IMR-90 (cell line): ENCODE measurements around the gene CTNNA1. TPM values are rescaled to one million over a fixed set of nuclear protein-coding genes. Genes with fewer than 3 reads are reported as not detected.

Experiments used
- ATAC-seq: fragments of 200-7000 bp; cut with Tn5 transposase; 2 replicates; pipeline ENCODE4 v1.9.1; 2020; ENCODE audit warnings: low read depth, mild to moderate bottlenecking, moderate library complexity
- BruUV-seq: library from RNA; stranded (reverse); fragments of 400-500 nt; replicated peaks from 2 replicates; lab custom pipeline; 2021; lab: Mats Ljungman, UMichigan
- CTCF ChIA-PET: fragments of 300-600 bp; formaldehyde crosslinking; extraction: SDS; loops from one replicate; lab custom pipeline; 2021; ENCODE audit warnings: antibody characterized with exemption; lab: Yijun Ruan, JAX
- POLR2A ChIA-PET: fragments of 300-600 bp; sonication (Branson Sonifier 250); formaldehyde crosslinking; loops from one replicate; lab custom pipeline; 2022; ENCODE audit warnings: antibody characterized with exemption; ENCODE audit not compliant: unreplicated experiment; lab: Charles Lee
- DNase-seq: peaks from one replicate; pipeline ENCODE4 v3.0.0; 2013
- H2AFZ ChIP-seq: replicated peaks from 2 replicates; pipeline ENCODE3; 2013; ENCODE audit warnings: low read length, mild to moderate bottlenecking; ENCODE audit not compliant: poor library complexity
- H2AK5ac ChIP-seq: 2 replicates; pipeline ENCODE4 v1.6.1; 2013; ENCODE audit warnings: low read depth, low read length, inconsistent platforms
- H2AK9ac ChIP-seq: replicated peaks from 2 replicates; pipeline ENCODE3; 2013; ENCODE audit warnings: mild to moderate bottlenecking, low read depth, low read length, moderate library complexity; ENCODE audit not compliant: poor library complexity
- H2BK120ac ChIP-seq: 2 replicates; pipeline ENCODE4 v1.6.1; 2013; ENCODE audit warnings: low read depth, low read length, inconsistent platforms
- H2BK15ac ChIP-seq: 3 replicates; pipeline ENCODE4 v1.6.1; 2013; ENCODE audit warnings: low read depth, low read length, inconsistent platforms
- H2BK20ac ChIP-seq: 2 replicates; pipeline ENCODE4 v1.6.1; 2013; ENCODE audit warnings: low read depth, mild to moderate bottlenecking, inconsistent platforms, low read length, moderate library complexity
- H2BK5ac ChIP-seq: 2 replicates; pipeline ENCODE4 v1.6.1; 2013; ENCODE audit warnings: mild to moderate bottlenecking, low read depth, low read length, inconsistent platforms; ENCODE audit not compliant: poor library complexity, severe bottlenecking
- H3K14ac ChIP-seq: replicated peaks from 2 replicates; pipeline ENCODE4 v1.6.1; 2013; ENCODE audit warnings: low read depth, low read length, inconsistent platforms
- H3K18ac ChIP-seq: 2 replicates; pipeline ENCODE4 v1.6.1; 2013; ENCODE audit warnings: low read depth, low read length, control low read depth
- H3K23ac ChIP-seq: 2 replicates; pipeline ENCODE4 v1.6.1; 2013; ENCODE audit warnings: low read depth, low read length, inconsistent platforms
- H3K27ac ChIP-seq: 2 replicates; pipeline ENCODE4 v1.5.1; 2013; ENCODE audit warnings: mild to moderate bottlenecking, control low read depth, low read length; ENCODE audit not compliant: insufficient read depth
- H3K27me3 ChIP-seq: 2 replicates; pipeline ENCODE4 v1.6.1; 2013; ENCODE audit warnings: low read length; ENCODE audit not compliant: control insufficient read depth, insufficient read depth
- H3K36me3 ChIP-seq: 2 replicates; pipeline ENCODE4 v1.6.1; 2013; ENCODE audit warnings: low read length, mixed read lengths; ENCODE audit not compliant: control insufficient read depth, insufficient read depth
- H3K4ac ChIP-seq: 2 replicates; pipeline ENCODE4 v1.6.1; 2013; ENCODE audit warnings: low read depth, low read length, inconsistent platforms
- H3K4me1 ChIP-seq: 2 replicates; pipeline ENCODE4 v1.6.1; 2013; ENCODE audit warnings: low read length, mixed read lengths; ENCODE audit not compliant: control insufficient read depth, insufficient read depth
- H3K4me2 ChIP-seq: 2 replicates; pipeline ENCODE4 v1.6.1; 2013; ENCODE audit warnings: low read depth, mild to moderate bottlenecking, control low read depth, low read length, moderate library complexity
- H3K4me3 ChIP-seq: 2 replicates; pipeline ENCODE4 v1.5.1; 2013; ENCODE audit warnings: low read depth, mild to moderate bottlenecking, control low read depth, low read length, moderate library complexity; ENCODE audit not compliant: insufficient read depth
- H3K56ac ChIP-seq: 2 replicates; pipeline ENCODE4 v1.6.1; 2013; ENCODE audit warnings: low read length, inconsistent platforms; ENCODE audit not compliant: insufficient read depth; ENCODE audit errors: extremely low read depth
- H3K79me1 ChIP-seq, 2 experiments: 2 replicates each; pipeline ENCODE4 v1.6.1; 2013; ENCODE audit warnings: low read length in 2 of 2, inconsistent platforms in 1 of 2, low read depth in 1 of 2
- H3K9ac ChIP-seq: 2 replicates; pipeline ENCODE4 v1.6.1; 2013; ENCODE audit warnings: low read depth, low read length, control low read depth
- H3K9me1 ChIP-seq: 2 replicates; pipeline ENCODE4 v1.6.1; 2013; ENCODE audit warnings: low read length, inconsistent platforms; ENCODE audit not compliant: insufficient read depth
- H3K9me3 ChIP-seq: 2 replicates; pipeline ENCODE4 v1.6.1; 2013; ENCODE audit warnings: low read length; ENCODE audit not compliant: control insufficient read depth, insufficient read depth
- H4K20me1 ChIP-seq: 2 replicates; pipeline ENCODE4 v1.6.1; 2013; ENCODE audit warnings: low read length, inconsistent platforms; ENCODE audit not compliant: insufficient read depth
- H4K5ac ChIP-seq: 2 replicates; pipeline ENCODE4 v1.6.1; 2013; ENCODE audit warnings: mild to moderate bottlenecking, low read depth, low read length, control low read depth
- H4K8ac ChIP-seq, 2 experiments: 2 replicates each; pipeline ENCODE4 v1.6.1; 2013; ENCODE audit warnings: low read depth in 2 of 2, low read length in 2 of 2, control low read depth in 1 of 2, inconsistent platforms in 1 of 2
- H4K91ac ChIP-seq: 2 replicates; pipeline ENCODE4 v1.6.1; 2013; ENCODE audit warnings: low read depth, low read length, inconsistent platforms; ENCODE audit not compliant: insufficient read depth
- BHLHE40 ChIP-seq: fragments of 150-350 bp; IDR thresholded peaks from 2 replicates; pipeline ENCODE4 v1.6.1; 2016; ENCODE audit warnings: mild to moderate bottlenecking, low read depth, low read length
- CHD1 ChIP-seq: IDR thresholded peaks from 2 replicates; pipeline ENCODE4 v1.6.1; 2012; ENCODE audit warnings: low read depth, low read length, improper control_type of control experiment
- FOS ChIP-seq: fragments of 150-350 bp; IDR thresholded peaks from 2 replicates; pipeline ENCODE4 v1.6.1; 2016; ENCODE audit warnings: low read depth, low read length
- MAZ ChIP-seq: IDR thresholded peaks from 2 replicates; pipeline ENCODE4 v1.6.1; 2012; ENCODE audit warnings: low read depth, mild to moderate bottlenecking, low read length, improper control_type of control experiment, moderate library complexity, borderline replicate concordance
- NFE2L2 ChIP-seq: fragments of 150-350 bp; IDR thresholded peaks from 2 replicates; pipeline ENCODE4 v1.6.1; 2016; ENCODE audit warnings: low read depth, mild to moderate bottlenecking, low read length
- POLR2A ChIP-seq: IDR thresholded peaks from 2 replicates; pipeline ENCODE4 v1.6.1; 2012; ENCODE audit warnings: mild to moderate bottlenecking, low read depth, low read length
- RAD21 ChIP-seq: IDR thresholded peaks from 2 replicates; pipeline ENCODE4 v1.6.1; 2012; ENCODE audit warnings: low read length, improper control_type of control experiment
- RCOR1 ChIP-seq: IDR thresholded peaks from 2 replicates; pipeline ENCODE4 v1.6.1; 2012; ENCODE audit warnings: mild to moderate bottlenecking, low read length, improper control_type of control experiment; ENCODE audit not compliant: insufficient replicate concordance
- RFX5 ChIP-seq: IDR thresholded peaks from 2 replicates; pipeline ENCODE4 v1.8.0; 2012; ENCODE audit warnings: low read depth, mild to moderate bottlenecking, low read length, moderate library complexity
- SMC3 ChIP-seq: fragments of 150-350 bp; IDR thresholded peaks from 2 replicates; pipeline ENCODE4 v1.6.1; 2016; ENCODE audit warnings: low read depth, mild to moderate bottlenecking, antibody characterized with exemption, low read length, moderate library complexity
- WGBS, 2 experiments: methylation state at CpG; one replicate each; pipeline versions ENCODE4 v1.1.5 to v1.1.7; 2013; ENCODE audit warnings: missing lambda C conversion rate in 2 of 2; ENCODE audit not compliant: insufficient read length in 1 of 2; ENCODE audit errors: extremely low coverage in 2 of 2; 5-methylcytosine and 5-hydroxymethylcytosine counted together
- dilution Hi-C: fragments of 300-500 bp; cut with HindIII; formaldehyde crosslinking; loops from one replicate; pipeline ENCODE4 v1.14.3; 2018; ENCODE audit warnings: low sequenced_read_pairs; ENCODE audit not compliant: unreplicated experiment
- in situ Hi-C: fragments of 300-500 bp; cut with MboI; formaldehyde crosslinking; loops from 3 replicates; pipeline ENCODE4 v1.14.3; 2019; ENCODE audit warnings: low sequenced_read_pairs, inconsistent platforms, mixed read lengths
- intact Hi-C: fragments of 100-400 bp; cut with micrococcal nuclease; formaldehyde crosslinking; loops from 2 replicates; pipeline ENCODE4 v1.10.0; 2022
- polyA plus RNA-seq, 3 experiments: library from polyadenylated mRNA; depleted of rRNA; stranded (reverse); fragments of >200 nt; gene quantifications; 2 replicates each; pipeline ENCODE4 v1.2.3, GENCODE V29; 2012; ENCODE audit warnings: low replicate concordance in 1 of 3
- total RNA-seq: library from RNA; depleted of rRNA; stranded (reverse); fragments of >200 nt; gene quantifications from 2 replicates; pipeline ENCODE4 v1.2.3, GENCODE V29; 2012
- TF ChIP-seq, protein P1 (sequence below): fragments of 150-350 bp; IDR thresholded peaks from 2 replicates; pipeline ENCODE4 v1.6.1; 2017; ENCODE audit warnings: mild to moderate bottlenecking, antibody characterized with exemption, low read length, low read depth
- TF ChIP-seq, protein P2 (sequence below): conservative IDR thresholded peaks from 2 replicates; pipeline ENCODE4 v1.5.1; 2012; ENCODE audit warnings: mild to moderate bottlenecking, low read depth, low read length, improper control_type of control experiment
- TF ChIP-seq, protein P3 (sequence below): fragments of 150-350 bp; IDR thresholded peaks from 2 replicates; pipeline ENCODE4 v1.6.1; 2016; ENCODE audit warnings: low read depth, mild to moderate bottlenecking, low read length, moderate library complexity, borderline replicate concordance

The CTNNA1 gene
- total and polyA plus RNA-seq, 2 of the 4 experiments (the other 2 are of a cell fraction) = 220 to 471 TPM

DNA sequence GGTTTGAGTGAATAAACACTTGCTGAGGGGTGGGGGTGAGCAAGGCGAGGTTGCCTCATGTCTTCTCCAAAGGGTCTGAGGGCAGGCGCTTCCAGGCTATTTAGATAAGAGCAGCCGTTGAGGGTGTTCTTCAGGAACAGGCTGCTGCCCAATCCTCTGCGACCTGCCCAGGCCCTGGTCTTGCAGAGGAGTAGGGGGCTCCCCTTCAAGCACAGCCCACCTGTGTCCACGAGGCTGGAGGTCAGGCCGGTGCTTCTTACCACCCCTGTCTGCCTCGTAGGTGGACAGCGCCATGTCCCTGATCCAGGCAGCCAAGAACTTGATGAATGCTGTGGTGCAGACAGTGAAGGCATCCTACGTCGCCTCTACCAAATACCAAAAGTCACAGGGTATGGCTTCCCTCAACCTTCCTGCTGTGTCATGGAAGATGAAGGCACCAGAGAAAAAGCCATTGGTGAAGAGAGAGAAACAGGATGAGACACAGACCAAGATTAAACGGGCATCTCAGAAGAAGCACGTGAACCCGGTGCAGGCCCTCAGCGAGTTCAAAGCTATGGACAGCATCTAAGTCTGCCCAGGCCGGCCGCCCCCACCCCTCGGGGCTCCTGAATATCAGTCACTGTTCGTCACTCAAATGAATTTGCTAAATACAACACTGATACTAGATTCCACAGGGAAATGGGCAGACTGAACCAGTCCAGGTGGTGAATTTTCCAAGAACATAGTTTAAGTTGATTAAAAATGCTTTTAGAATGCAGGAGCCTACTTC lies 180.5 kb downstream of the CTNNA1 start (continued):
- no peak for TF ChIP-seq RAD21

DNA sequence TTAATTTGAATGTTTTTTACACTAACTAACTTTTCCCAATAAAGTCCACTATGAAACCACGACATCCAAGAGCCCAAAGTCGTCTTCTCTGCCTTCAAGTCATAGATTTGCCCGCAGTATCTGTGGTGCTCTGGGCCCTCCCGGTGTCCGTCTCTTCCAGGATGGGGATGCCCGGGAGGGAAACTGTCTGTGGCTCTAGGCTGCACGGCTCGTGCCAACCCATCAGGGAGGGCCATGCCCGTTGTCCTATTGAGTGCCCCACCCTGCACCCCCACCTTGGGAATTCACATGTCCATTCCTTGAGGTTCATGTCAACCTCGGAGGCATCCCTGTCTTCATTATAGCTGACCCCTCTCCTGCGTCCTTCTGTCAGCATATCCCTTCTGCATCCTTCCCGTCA lies 181.7 kb downstream of the CTNNA1 start:
- CTCF ChIA-PET = no interaction called here
- Histone ChIP-seq H3K18ac (no peak overlapping the region), H3K79me1 (peaks cover 0 to 20% of the 10 kb centered on the region in 2 experiments; a peak in 3 of 4 replicates), H3K23ac (no peak overlapping the region), H4K20me1 (peaks cover 3% of the 10 kb centered on the region; the same call in 1 of the 2 replicates), H3K4me2 (no peak overlapping the region), H3K4ac (no peak overlapping the region), H4K91ac (no peak overlapping the region), H2BK20ac (no peak overlapping the region), H3K14ac (no peak overlapping the region), H3K9me1 (0 out of 2 replicates have a peak, but pooled peaks cover 8% of the 10 kb centered on the region), H2BK5ac (no peak overlapping the region), H2AK9ac (no peak overlapping the region), H4K5ac (no peak overlapping the region), H3K9ac (no peak overlapping the region), H3K56ac (no peak overlapping the region), H3K4me3 (no peak overlapping the region), H2BK15ac (no peak overlapping the region), H4K8ac (no peak overlapping the region), H2AFZ (no peak overlapping the region), H3K9me3 (no peaks in the 10 kb centered on the region), H2AK5ac (no peak overlapping the region), H3K36me3 (peaks cover 64% of the 10 kb centered on the region), H2BK120ac (no peak overlapping the region), H3K27me3 (no peaks in the 10 kb centered on the region), H3K4me1 (no peaks in the 10 kb centered on the region; the same call in 1 of the 2 replicates), H3K27ac (no peak overlapping the region)
- BruUV-seq = no TSS peak
- 89% methylated on average over 5 of the region's 12 CpGs; no CpG with 5 or more reads in 1 of the 2 experiments for WGBS, 2 experiments
- POLR2A ChIA-PET = no interaction called here
- intact Hi-C loops = no loop called here
- dilution Hi-C loops = no loop called here
- ATAC-seq (no peak), DNase-seq (no peak)
- in situ Hi-C loops = no loop called here
- TF ChIP-seq, protein P1, sequence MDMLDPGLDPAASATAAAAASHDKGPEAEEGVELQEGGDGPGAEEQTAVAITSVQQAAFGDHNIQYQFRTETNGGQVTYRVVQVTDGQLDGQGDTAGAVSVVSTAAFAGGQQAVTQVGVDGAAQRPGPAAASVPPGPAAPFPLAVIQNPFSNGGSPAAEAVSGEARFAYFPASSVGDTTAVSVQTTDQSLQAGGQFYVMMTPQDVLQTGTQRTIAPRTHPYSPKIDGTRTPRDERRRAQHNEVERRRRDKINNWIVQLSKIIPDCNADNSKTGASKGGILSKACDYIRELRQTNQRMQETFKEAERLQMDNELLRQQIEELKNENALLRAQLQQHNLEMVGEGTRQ = no peak
- TF ChIP-seq CHD1 = no peak
- TF ChIP-seq NFE2L2 = no peak
- TF ChIP-seq FOS = no peak
- TF ChIP-seq RAD21 = no peak
- TF ChIP-seq, protein P2, sequence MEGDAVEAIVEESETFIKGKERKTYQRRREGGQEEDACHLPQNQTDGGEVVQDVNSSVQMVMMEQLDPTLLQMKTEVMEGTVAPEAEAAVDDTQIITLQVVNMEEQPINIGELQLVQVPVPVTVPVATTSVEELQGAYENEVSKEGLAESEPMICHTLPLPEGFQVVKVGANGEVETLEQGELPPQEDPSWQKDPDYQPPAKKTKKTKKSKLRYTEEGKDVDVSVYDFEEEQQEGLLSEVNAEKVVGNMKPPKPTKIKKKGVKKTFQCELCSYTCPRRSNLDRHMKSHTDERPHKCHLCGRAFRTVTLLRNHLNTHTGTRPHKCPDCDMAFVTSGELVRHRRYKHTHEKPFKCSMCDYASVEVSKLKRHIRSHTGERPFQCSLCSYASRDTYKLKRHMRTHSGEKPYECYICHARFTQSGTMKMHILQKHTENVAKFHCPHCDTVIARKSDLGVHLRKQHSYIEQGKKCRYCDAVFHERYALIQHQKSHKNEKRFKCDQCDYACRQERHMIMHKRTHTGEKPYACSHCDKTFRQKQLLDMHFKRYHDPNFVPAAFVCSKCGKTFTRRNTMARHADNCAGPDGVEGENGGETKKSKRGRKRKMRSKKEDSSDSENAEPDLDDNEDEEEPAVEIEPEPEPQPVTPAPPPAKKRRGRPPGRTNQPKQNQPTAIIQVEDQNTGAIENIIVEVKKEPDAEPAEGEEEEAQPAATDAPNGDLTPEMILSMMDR = no peak
- TF ChIP-seq POLR2A = no peak
- no peak for TF ChIP-seq SMC3
- TF ChIP-seq, protein P3, sequence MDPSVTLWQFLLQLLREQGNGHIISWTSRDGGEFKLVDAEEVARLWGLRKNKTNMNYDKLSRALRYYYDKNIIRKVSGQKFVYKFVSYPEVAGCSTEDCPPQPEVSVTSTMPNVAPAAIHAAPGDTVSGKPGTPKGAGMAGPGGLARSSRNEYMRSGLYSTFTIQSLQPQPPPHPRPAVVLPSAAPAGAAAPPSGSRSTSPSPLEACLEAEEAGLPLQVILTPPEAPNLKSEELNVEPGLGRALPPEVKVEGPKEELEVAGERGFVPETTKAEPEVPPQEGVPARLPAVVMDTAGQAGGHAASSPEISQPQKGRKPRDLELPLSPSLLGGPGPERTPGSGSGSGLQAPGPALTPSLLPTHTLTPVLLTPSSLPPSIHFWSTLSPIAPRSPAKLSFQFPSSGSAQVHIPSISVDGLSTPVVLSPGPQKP = no peak
- no peak for TF ChIP-seq RFX5
- TF ChIP-seq BHLHE40 = no peak
- TF ChIP-seq RCOR1 = no peak
- TF ChIP-seq MAZ = no peak
